Stomach (tissue), 9 donors: ENCODE measurements around the gene GRIA3. TPM values are rescaled to one million over a fixed set of nuclear protein-coding genes. Genes with fewer than 3 reads are reported as not detected.

ENCODE experiments used
- DNase-seq, 2 donors: peaks; one replicate each; pipeline versions ENCODE4 v3.0.0 to v3.0.0-alpha.2; 2013 to 2019
- H3K27ac ChIP-seq, 5 donors: fragments of 200-600 bp in 4 of 5; sonication (generic) in 4 of 5; one replicate each; pipeline ENCODE4 v1.5.1; 2013 to 2019; ENCODE audit warnings: mild to moderate bottlenecking in 1 of 5, moderate library complexity in 1 of 5
- H3K27me3 ChIP-seq, 3 donors: fragments of 200-600 bp; sonication (generic); one replicate each; pipeline ENCODE4 v1.5.1; 2017 to 2019; ENCODE audit warnings: mixed run types in 1 of 3
- H3K36me3 ChIP-seq, 4 donors: fragments of 200-600 bp; sonication (generic); 1 replicate in 3 of 4; 2 replicates in 1 of 4; pipeline ENCODE4 v1.5.1; 2016 to 2019
- H3K4me1 ChIP-seq, 4 donors: fragments of 200-600 bp; sonication (generic); one replicate each; pipeline ENCODE4 v1.5.1; 2016 to 2019
- H3K4me3 ChIP-seq, 4 donors: fragments of 200-600 bp; sonication (generic) in 3 of 4; one replicate each; pipeline ENCODE4 v1.5.1; 2016 to 2019; ENCODE audit warnings: mild to moderate bottlenecking in 1 of 4
- H3K9me3 ChIP-seq, 4 donors: fragments of 200-600 bp; sonication (generic); one replicate each; pipeline ENCODE4 v1.5.1; 2016 to 2019
- CTCF ChIP-seq, 7 experiments: fragments of 450-650 bp in 4 of 7; fragments of 200-600 bp in 3 of 7; sonication (generic) in 3 of 7; IDR thresholded peaks; one replicate each; pipeline ENCODE4 v1.5.1; 2016 to 2019; ENCODE audit warnings: antibody characterized with exemption in 7 of 7, control low read depth in 2 of 7, mild to moderate bottlenecking in 1 of 7
- EP300 ChIP-seq: sonication (generic); formaldehyde crosslinking; IDR thresholded peaks from one replicate; pipeline ENCODE4 v1.6.1; 2017; ENCODE audit warnings: antibody characterized with exemption
- POLR2A ChIP-seq, 4 donors: fragments of 450-650 bp; IDR thresholded peaks; one replicate each; pipeline ENCODE4 v1.6.1; 2016; ENCODE audit warnings: antibody characterized with exemption in 4 of 4, control low read depth in 2 of 4, mild to moderate bottlenecking in 1 of 4, moderate library complexity in 1 of 4
- POLR2AphosphoS5 ChIP-seq, 3 donors: sonication (generic); formaldehyde crosslinking; IDR thresholded peaks; one replicate each; pipeline ENCODE4 v1.6.1; 2016; ENCODE audit warnings: antibody characterized with exemption in 3 of 3
- WGBS, 5 donors: extraction: QIAGEN DNeasy Blood & Tissue Kit in 3 of 5; methylation state at CpG; one replicate each; pipeline versions ENCODE4 v1.1.5 to v1.1.7; 2013 to 2018; 5-methylcytosine and 5-hydroxymethylcytosine counted together
- intact Hi-C: fragments of 100-400 bp; cut with DNase I; formaldehyde crosslinking; loops from one replicate; pipeline ENCODE4 v1.15.1; 2023; ENCODE audit warnings: low total_unique reads
- polyA plus RNA-seq, 3 donors: library from polyadenylated mRNA; stranded (reverse); fragments of 200-250 nt; gene quantifications; one replicate each; pipeline ENCODE4 v1.2.3, GENCODE V29; 2013
- total RNA-seq, 5 donors: library from RNA; depleted of rRNA; stranded (reverse); fragments of >200 nt; gene quantifications; one replicate each; pipeline versions ENCODE4 v1.1.0 to v1.2.3, GENCODE V29; 2014 to 2016
- donor health status: healthy with polysubstance abuse.
- donor health status: Bipolar disorder and iron deficiency.
- donor health status: healthy.

The GRIA3 gene
- total and polyA plus RNA-seq, 8 donors, result 0.87 to 4.7 (median 2.1) TPM; not detected in 3

- no peak for DNase-seq
- Histone ChIP-seq H3K4me1 (peaks cover 0 to 7% (median 0%) of the 10 kb centered on the region in 4 donors), H3K4me3 (no peak overlapping the region), H3K27me3 (no peaks in the 10 kb centered on the region), H3K36me3 (no peaks in the 10 kb centered on the region), H3K9me3 (no peaks in the 10 kb centered on the region), H3K27ac (no peak overlapping the region)
- no peak for TF ChIP-seq POLR2AphosphoS5 (IDR thresholded peaks at IDR 0.05)
- TF ChIP-seq CTCF (IDR thresholded peaks at IDR 0.05), result no peak
- no peak for TF ChIP-seq POLR2A (IDR thresholded peaks at IDR 0.05)
- no peak for TF ChIP-seq EP300
- intact Hi-C loops, result no loop called here
Measured at GRCh38 chrX:123331349-123331748, 147.3 kb downstream of the GRIA3 start.

- Histone ChIP-seq H3K27ac (no peak overlapping the region), H3K4me1 (peaks cover 0 to 7% (median 0%) of the 10 kb centered on the region in 4 donors), H3K36me3 (no peaks in the 10 kb centered on the region), H3K9me3 (no peaks in the 10 kb centered on the region), H3K27me3 (no peaks in the 10 kb centered on the region), H3K4me3 (no peak overlapping the region)
- DNase-seq, result no peak
- intact Hi-C loops, result no loop called here
- WGBS, 5 donors, result 26 to 100% (median 71%) methylated on average over 1 of the region's 1 CpG
- TF ChIP-seq EP300 (no peak), POLR2AphosphoS5 (IDR thresholded peaks at IDR 0.05) (no peak), POLR2A (IDR thresholded peaks at IDR 0.05) (no peak), CTCF (IDR thresholded peaks at IDR 0.05) (no peak)
Measured at GRCh38 chrX:123331859-123332258, 147.8 kb downstream of the GRIA3 start.

GRCh38 chrX:123336666-123337065 is 152.6 kb downstream of the GRIA3 start:
- Histone ChIP-seq H3K27me3 (no peaks in the 10 kb centered on the region), H3K4me3 (no peak overlapping the region), H3K4me1 (no peaks in the 10 kb centered on the region), H3K27ac (no peak overlapping the region), H3K9me3 (no peaks in the 10 kb centered on the region), H3K36me3 (no peaks in the 10 kb centered on the region)
- 65 to 95% (median 81%) methylated on average over 1 of the region's 1 CpG for WGBS, 5 donors
- no peak for DNase-seq
- TF ChIP-seq POLR2A (IDR thresholded peaks at IDR 0.05) (no peak), POLR2AphosphoS5 (IDR thresholded peaks at IDR 0.05) (no peak), EP300 (no peak), CTCF (IDR thresholded peaks at IDR 0.05) (no peak)
- intact Hi-C loops, result no loop called here

- no peaks in the 10 kb centered on the region for H3K9me3 ChIP-seq
- intact Hi-C loops, result no loop called here
- 36 to 65% (median 53%) methylated on average over 6 to 7 of the region's 7 CpGs for WGBS, 5 donors
- H3K4me1 ChIP-seq, result no peaks in the 10 kb centered on the region
- H3K27ac ChIP-seq, result no peak overlapping the region
- peak in 1 of 2 donors; percentile 4 for DNase-seq
- no peak overlapping the region for H3K4me3 ChIP-seq
- H3K36me3 ChIP-seq, result no peaks in the 10 kb centered on the region
- TF ChIP-seq POLR2A (IDR thresholded peaks at IDR 0.05), result no peak
- no peaks in the 10 kb centered on the region for H3K27me3 ChIP-seq
Measured at GRCh38 chrX:123337886-123338639, 154.0 kb downstream of the GRIA3 start.

- intact Hi-C loops, result no loop called here
- H3K27ac ChIP-seq, result no peak overlapping the region
- DNase-seq, result no peak
Measured at GRCh38 chrX:123339221-123339905, 155.3 kb downstream of the GRIA3 start.

More at GRCh38 chrX:123339221-123339905, 155.3 kb downstream of the GRIA3 start:
- Histone ChIP-seq H3K9me3 (no peaks in the 10 kb centered on the region), H3K4me1 (no peaks in the 10 kb centered on the region), H3K4me3 (no peak overlapping the region), H3K36me3 (no peaks in the 10 kb centered on the region), H3K27me3 (no peaks in the 10 kb centered on the region)
- 55 to 76% (median 68%) methylated on average over 4 of the region's 4 CpGs for WGBS, 5 donors
- TF ChIP-seq POLR2A (IDR thresholded peaks at IDR 0.05) (no peak), CTCF (IDR thresholded peaks at IDR 0.05) (no peak), EP300 (no peak), POLR2AphosphoS5 (IDR thresholded peaks at IDR 0.05) (no peak)
